ENCODE measurements around the gene ME1.

DNA sequence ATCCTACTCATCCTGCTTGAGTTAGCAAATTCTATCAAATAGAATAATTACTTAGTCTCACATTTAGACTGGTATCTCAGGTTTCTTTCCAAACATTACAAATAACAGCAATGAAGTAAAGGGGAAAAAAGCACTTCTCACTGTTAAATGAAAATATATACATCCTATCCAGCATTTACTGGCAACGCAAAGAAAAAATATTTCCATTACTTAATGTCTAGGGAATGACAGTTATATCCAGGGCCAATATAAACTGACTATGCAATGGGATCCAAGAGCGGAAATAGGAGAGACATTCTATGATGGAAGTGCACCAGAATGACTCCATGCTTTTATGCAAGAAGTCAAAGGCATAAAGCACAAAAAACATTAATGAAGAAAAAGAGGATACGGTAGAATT is 60.3 kb downstream of the ME1 start:
- TF ChIP-seq, protein P1, sequence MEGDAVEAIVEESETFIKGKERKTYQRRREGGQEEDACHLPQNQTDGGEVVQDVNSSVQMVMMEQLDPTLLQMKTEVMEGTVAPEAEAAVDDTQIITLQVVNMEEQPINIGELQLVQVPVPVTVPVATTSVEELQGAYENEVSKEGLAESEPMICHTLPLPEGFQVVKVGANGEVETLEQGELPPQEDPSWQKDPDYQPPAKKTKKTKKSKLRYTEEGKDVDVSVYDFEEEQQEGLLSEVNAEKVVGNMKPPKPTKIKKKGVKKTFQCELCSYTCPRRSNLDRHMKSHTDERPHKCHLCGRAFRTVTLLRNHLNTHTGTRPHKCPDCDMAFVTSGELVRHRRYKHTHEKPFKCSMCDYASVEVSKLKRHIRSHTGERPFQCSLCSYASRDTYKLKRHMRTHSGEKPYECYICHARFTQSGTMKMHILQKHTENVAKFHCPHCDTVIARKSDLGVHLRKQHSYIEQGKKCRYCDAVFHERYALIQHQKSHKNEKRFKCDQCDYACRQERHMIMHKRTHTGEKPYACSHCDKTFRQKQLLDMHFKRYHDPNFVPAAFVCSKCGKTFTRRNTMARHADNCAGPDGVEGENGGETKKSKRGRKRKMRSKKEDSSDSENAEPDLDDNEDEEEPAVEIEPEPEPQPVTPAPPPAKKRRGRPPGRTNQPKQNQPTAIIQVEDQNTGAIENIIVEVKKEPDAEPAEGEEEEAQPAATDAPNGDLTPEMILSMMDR (conservative IDR thresholded peaks at IDR 0.05; ENCODE audit: low read length): no peak
- TF ChIP-seq EZH2phosphoT487 (IDR thresholded peaks at IDR 0.05; ENCODE audit: borderline replicate concordance): no peak
